Measurements from ENCODE around the gene LIPH.
"Not testable (repeated sequence)": the region's sequence is repeated elsewhere in the genome, so short reads cannot be mapped to it uniquely, and the experiment has no call there.

Gene LIPH

GRCh38 chr3:185559706-185560090 is 7.3 kb upstream of the LIPH start:
- Mint-ChIP-seq H3K9me3 (no peaks in the 10 kb centered on the region), H3K4me3 (peak overlapping the region; percentile 71), H3K27ac (no peak overlapping the region), H3K36me3 (no peaks in the 10 kb centered on the region), H3K4me1 (peaks cover 10% of the 10 kb centered on the region)
- DNase-seq (ENCODE audit: low spot score in 2 of 2) (no peak), ATAC-seq (no peak)

- Mint-ChIP-seq H3K9me3 (no peaks in the 10 kb centered on the region), H3K36me3 (no peaks in the 10 kb centered on the region), H3K4me1 (peaks cover 10% of the 10 kb centered on the region), H3K27ac (no peak overlapping the region), H3K4me3 (peak overlapping the region; percentile 71)
- DNase-seq (ENCODE audit: low spot score in 2 of 2) = no peak
- ATAC-seq = no peak
These were observed 6.0 kb upstream of the LIPH start for GRCh38 chr3:185558395-185558794.

- H3K9me3 Mint-ChIP-seq; ATAC-seq; H3K27ac Mint-ChIP-seq; H3K36me3 Mint-ChIP-seq; DNase-seq (ENCODE audit: low spot score in 2 of 2); H3K4me3 Mint-ChIP-seq: not testable (repeated sequence)
- peaks cover 19% of the 10 kb centered on the region for H3K4me1 Mint-ChIP-seq
These were observed 4.3 kb upstream of the LIPH start for GRCh38 chr3:185556640-185557039.

GRCh38 chr3:185555860-185556347 is 3.5 kb upstream of the LIPH start:
- DNase-seq (ENCODE audit: low spot score in 2 of 2) (no peak), ATAC-seq (no peak)
- H3K27ac Mint-ChIP-seq = no peak overlapping the region
- no peaks in the 10 kb centered on the region for H3K36me3 Mint-ChIP-seq
- H3K4me1 Mint-ChIP-seq = peaks cover 19% of the 10 kb centered on the region
- no peaks in the 10 kb centered on the region for H3K9me3 Mint-ChIP-seq
- H3K4me3 Mint-ChIP-seq = no peak overlapping the region

GRCh38 chr3:185555101-185555501 is 2.7 kb upstream of the LIPH start:
- H3K36me3 Mint-ChIP-seq = no peaks in the 10 kb centered on the region
- H3K27ac Mint-ChIP-seq = no peak overlapping the region
- H3K4me3 Mint-ChIP-seq = no peak overlapping the region
- H3K9me3 Mint-ChIP-seq = no peaks in the 10 kb centered on the region
- peaks cover 19% of the 10 kb centered on the region for H3K4me1 Mint-ChIP-seq
- ATAC-seq = no peak
- no peak for DNase-seq (ENCODE audit: low spot score in 2 of 2)

- Mint-ChIP-seq H3K4me3 (no peak overlapping the region), H3K9me3 (no peaks in the 10 kb centered on the region), H3K27ac (no peak overlapping the region), H3K4me1 (peaks cover 10% of the 10 kb centered on the region), H3K36me3 (no peaks in the 10 kb centered on the region)
- DNase-seq (ENCODE audit: low spot score in 2 of 2) = no peak
- no peak for ATAC-seq
These were observed 2.7 kb downstream of the LIPH start for GRCh38 chr3:185549651-185550111.

GRCh38 chr3:185549122-185549521 is 3.3 kb downstream of the LIPH start:
- Mint-ChIP-seq H3K4me3 (no peak overlapping the region), H3K27ac (no peak overlapping the region), H3K4me1 (peaks cover 10% of the 10 kb centered on the region), H3K36me3 (no peaks in the 10 kb centered on the region), H3K9me3 (no peaks in the 10 kb centered on the region)
- ATAC-seq = no peak
- DNase-seq (ENCODE audit: low spot score in 2 of 2) = no peak

GRCh38 chr3:185540695-185541094 is 11.7 kb downstream of the LIPH start:
- H3K4me3 Mint-ChIP-seq = no peak overlapping the region
- H3K36me3 Mint-ChIP-seq = no peaks in the 10 kb centered on the region
- peaks cover 7% of the 10 kb centered on the region for H3K4me1 Mint-ChIP-seq
- ATAC-seq (no peak), DNase-seq (ENCODE audit: low spot score in 2 of 2) (no peak)
- H3K9me3 Mint-ChIP-seq = no peaks in the 10 kb centered on the region
- no peak overlapping the region for H3K27ac Mint-ChIP-seq

- H3K36me3 Mint-ChIP-seq = no peaks in the 10 kb centered on the region
- ATAC-seq (no peak), DNase-seq (ENCODE audit: low spot score in 2 of 2) (no peak)
- H3K4me3 Mint-ChIP-seq = no peak overlapping the region
- no peaks in the 10 kb centered on the region for H3K9me3 Mint-ChIP-seq
- H3K4me1 Mint-ChIP-seq = peaks cover 7% of the 10 kb centered on the region
- H3K27ac Mint-ChIP-seq = no peak overlapping the region
These were observed 12.5 kb downstream of the LIPH start for GRCh38 chr3:185539934-185540333.

GRCh38 chr3:185537369-185537970 is 14.9 kb downstream of the LIPH start:
- H3K36me3 Mint-ChIP-seq = no peaks in the 10 kb centered on the region
- ATAC-seq = peak; percentile 98
- H3K4me1 Mint-ChIP-seq = peaks cover 7% of the 10 kb centered on the region
- peak in 1 of 2 donors; percentile 68 for DNase-seq (ENCODE audit: low spot score in 2 of 2)
- peak overlapping the region; percentile 24 for H3K27ac Mint-ChIP-seq
- no peaks in the 10 kb centered on the region for H3K9me3 Mint-ChIP-seq
- peak overlapping the region; percentile 11 for H3K4me3 Mint-ChIP-seq

GRCh38 chr3:185534511-185534910 is 17.9 kb downstream of the LIPH start:
- no peak overlapping the region for H3K4me3 Mint-ChIP-seq
- H3K27ac Mint-ChIP-seq = no peak overlapping the region
- DNase-seq (ENCODE audit: low spot score in 2 of 2) (no peak), ATAC-seq (no peak)
- peaks cover 7% of the 10 kb centered on the region for H3K4me1 Mint-ChIP-seq
- H3K36me3 Mint-ChIP-seq = no peaks in the 10 kb centered on the region
- H3K9me3 Mint-ChIP-seq = no peaks in the 10 kb centered on the region

GRCh38 chr3:185532901-185533300 is 19.5 kb downstream of the LIPH start:
- ATAC-seq (no peak), DNase-seq (ENCODE audit: low spot score in 2 of 2) (no peak)
- Mint-ChIP-seq H3K36me3 (no peaks in the 10 kb centered on the region), H3K4me1 (peaks cover 7% of the 10 kb centered on the region), H3K4me3 (no peak overlapping the region), H3K9me3 (no peaks in the 10 kb centered on the region), H3K27ac (no peak overlapping the region)

GRCh38 chr3:185530856-185531255 is 21.5 kb downstream of the LIPH start:
- Mint-ChIP-seq H3K4me1 (no peaks in the 10 kb centered on the region), H3K36me3 (no peaks in the 10 kb centered on the region), H3K4me3 (no peak overlapping the region), H3K9me3 (no peaks in the 10 kb centered on the region), H3K27ac (no peak overlapping the region)
- ATAC-seq = no peak
- no peak for DNase-seq (ENCODE audit: low spot score in 2 of 2)

- ATAC-seq (no peak), DNase-seq (ENCODE audit: low spot score in 2 of 2) (no peak)
- Mint-ChIP-seq H3K36me3 (no peaks in the 10 kb centered on the region), H3K9me3 (no peaks in the 10 kb centered on the region), H3K27ac (no peak overlapping the region), H3K4me1 (no peaks in the 10 kb centered on the region), H3K4me3 (no peak overlapping the region)
These were observed 23.9 kb downstream of the LIPH start for GRCh38 chr3:185528532-185528931.

GRCh38 chr3:185527364-185527763 is 25.0 kb downstream of the LIPH start:
- Mint-ChIP-seq H3K9me3 (no peaks in the 10 kb centered on the region), H3K4me3 (no peak overlapping the region), H3K4me1 (no peaks in the 10 kb centered on the region), H3K36me3 (no peaks in the 10 kb centered on the region), H3K27ac (no peak overlapping the region)
- ATAC-seq = no peak
- DNase-seq (ENCODE audit: low spot score in 2 of 2) = no peak

- no peak overlapping the region for H3K4me3 Mint-ChIP-seq
- H3K27ac Mint-ChIP-seq = no peak overlapping the region
- H3K36me3 Mint-ChIP-seq = no peaks in the 10 kb centered on the region
- DNase-seq (ENCODE audit: low spot score in 2 of 2) (no peak), ATAC-seq (no peak)
- no peaks in the 10 kb centered on the region for H3K4me1 Mint-ChIP-seq
- H3K9me3 Mint-ChIP-seq = no peaks in the 10 kb centered on the region
These were observed 25.9 kb downstream of the LIPH start for GRCh38 chr3:185526349-185526951.
